ENCODE data around the gene POLR1E.

The POLR1E gene

DNA sequence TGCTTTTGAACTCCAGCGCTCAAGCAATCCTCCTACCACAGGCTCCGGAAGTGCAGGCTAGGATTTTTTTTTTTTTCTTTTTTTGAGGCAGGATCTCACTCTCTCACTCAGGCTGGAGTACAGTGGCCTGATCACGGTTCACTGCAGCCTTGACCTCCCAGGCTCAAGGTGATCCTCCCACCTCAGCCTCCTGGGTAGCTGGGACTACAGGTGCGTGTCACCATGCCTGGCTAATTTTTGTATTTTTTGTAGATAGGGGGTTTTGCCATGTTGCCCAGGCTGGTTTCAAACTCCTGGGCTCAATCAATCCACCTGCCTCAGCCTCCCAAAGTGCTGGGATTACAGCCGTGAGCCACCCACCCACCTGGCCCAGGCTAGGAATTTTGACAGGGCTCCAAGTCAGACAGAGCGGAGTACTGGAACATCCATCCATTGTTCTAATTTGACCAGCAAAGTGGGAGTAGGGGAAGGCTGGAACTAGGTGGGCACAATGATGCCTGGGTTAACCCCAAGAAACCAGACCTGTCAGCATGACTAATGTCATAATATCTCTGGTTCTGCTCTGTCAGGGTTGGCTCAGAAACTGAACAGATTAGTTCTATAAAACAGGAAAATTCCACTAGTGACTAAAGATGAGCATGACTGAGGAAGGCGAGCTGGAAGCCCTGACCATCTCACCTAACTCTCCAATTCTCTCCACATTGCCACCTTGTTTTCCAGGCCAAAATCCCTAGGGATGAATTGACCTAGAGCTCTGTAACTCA is 29.7 kb upstream of the POLR1E start:
- peaks cover 91% of the 10 kb centered on the region for H3K79me2 ChIP-seq (ENCODE audit: insufficient read depth, low read length)
- no peaks in the 10 kb centered on the region for H3K27me3 ChIP-seq (ENCODE audit: insufficient read depth, low read length, poor library complexity)
- no peak overlapping the region for H3K4me2 ChIP-seq (ENCODE audit: insufficient read depth, low read length)
- H3K9me3 ChIP-seq (ENCODE audit: insufficient read depth, low read length, severe bottlenecking) = no peaks in the 10 kb centered on the region
- no peaks in the 10 kb centered on the region for H3K4me1 ChIP-seq (ENCODE audit: insufficient read depth, low read length)
- no peak overlapping the region for H3K27ac ChIP-seq (ENCODE audit: low read length)
- H2AFZ ChIP-seq (ENCODE audit: low read depth, low read length) = no peak overlapping the region
- ATAC-seq (ENCODE audit: insufficient read depth, low read depth) = no peak; the same call in 2 of the 3 replicates
- H4K20me1 ChIP-seq (ENCODE audit: insufficient read depth, low read length) = peaks cover 30% of the 10 kb centered on the region; the same call in 1 of the 2 replicates
- no peak overlapping the region for H3K4me3 ChIP-seq (ENCODE audit: low read depth in 1 of 2, low read length in 2 of 2)
- no peak for DNase-seq
- H3K9ac ChIP-seq (ENCODE audit: low read depth, low read length) = no peak overlapping the region
- H3K36me3 ChIP-seq (ENCODE audit: insufficient read depth, low read length) = no peaks in the 10 kb centered on the region; the same call in 1 of the 2 replicates
- no peak for TF ChIP-seq EZH2 (IDR thresholded peaks at IDR 0.05; ENCODE audit: borderline replicate concordance, low read depth, low read length, severe bottlenecking)
- TF ChIP-seq, protein P1, sequence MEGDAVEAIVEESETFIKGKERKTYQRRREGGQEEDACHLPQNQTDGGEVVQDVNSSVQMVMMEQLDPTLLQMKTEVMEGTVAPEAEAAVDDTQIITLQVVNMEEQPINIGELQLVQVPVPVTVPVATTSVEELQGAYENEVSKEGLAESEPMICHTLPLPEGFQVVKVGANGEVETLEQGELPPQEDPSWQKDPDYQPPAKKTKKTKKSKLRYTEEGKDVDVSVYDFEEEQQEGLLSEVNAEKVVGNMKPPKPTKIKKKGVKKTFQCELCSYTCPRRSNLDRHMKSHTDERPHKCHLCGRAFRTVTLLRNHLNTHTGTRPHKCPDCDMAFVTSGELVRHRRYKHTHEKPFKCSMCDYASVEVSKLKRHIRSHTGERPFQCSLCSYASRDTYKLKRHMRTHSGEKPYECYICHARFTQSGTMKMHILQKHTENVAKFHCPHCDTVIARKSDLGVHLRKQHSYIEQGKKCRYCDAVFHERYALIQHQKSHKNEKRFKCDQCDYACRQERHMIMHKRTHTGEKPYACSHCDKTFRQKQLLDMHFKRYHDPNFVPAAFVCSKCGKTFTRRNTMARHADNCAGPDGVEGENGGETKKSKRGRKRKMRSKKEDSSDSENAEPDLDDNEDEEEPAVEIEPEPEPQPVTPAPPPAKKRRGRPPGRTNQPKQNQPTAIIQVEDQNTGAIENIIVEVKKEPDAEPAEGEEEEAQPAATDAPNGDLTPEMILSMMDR (IDR thresholded peaks at IDR 0.05; ENCODE audit: borderline replicate concordance, extremely low read depth, low read length, poor library complexity, severe bottlenecking) = no peak

DNA sequence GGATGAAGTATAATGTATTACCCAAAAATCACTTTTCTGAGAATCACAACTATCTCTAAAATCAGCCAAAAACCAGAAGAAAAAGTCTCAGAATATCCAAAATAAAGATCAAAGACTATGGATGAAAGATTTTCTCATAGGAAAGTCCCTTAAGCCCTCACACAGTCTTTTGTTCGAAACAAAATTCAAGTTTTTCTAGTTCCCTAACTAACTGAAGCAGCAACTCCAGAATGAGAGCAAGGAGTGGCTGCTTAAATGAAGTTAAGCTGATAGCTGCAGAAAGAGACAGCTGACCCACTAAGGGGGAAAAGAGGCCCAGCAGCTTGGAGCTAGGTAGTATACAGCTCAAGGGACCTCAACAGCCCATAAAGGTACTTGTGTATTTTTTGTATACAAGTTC is 28.9 kb upstream of the POLR1E start:
- H3K27ac ChIP-seq (ENCODE audit: low read length) = no peak overlapping the region
- no peak overlapping the region for H3K4me3 ChIP-seq (ENCODE audit: low read depth in 1 of 2, low read length in 2 of 2)
- TF ChIP-seq, protein P1 (IDR thresholded peaks at IDR 0.05; ENCODE audit: borderline replicate concordance, extremely low read depth, low read length, poor library complexity, severe bottlenecking) = no peak
- no peak for TF ChIP-seq EZH2 (IDR thresholded peaks at IDR 0.05; ENCODE audit: borderline replicate concordance, low read depth, low read length, severe bottlenecking)
- H3K79me2 ChIP-seq (ENCODE audit: insufficient read depth, low read length) = peaks cover 91% of the 10 kb centered on the region
- DNase-seq (no peak), ATAC-seq (ENCODE audit: insufficient read depth, low read depth) (no peak)
- H4K20me1 ChIP-seq (ENCODE audit: insufficient read depth, low read length) = peaks cover 27% of the 10 kb centered on the region; the same call in 1 of the 2 replicates
- H3K4me1 ChIP-seq (ENCODE audit: insufficient read depth, low read length) = no peaks in the 10 kb centered on the region
- H3K4me2 ChIP-seq (ENCODE audit: insufficient read depth, low read length) = no peak overlapping the region
- no peaks in the 10 kb centered on the region for H3K9me3 ChIP-seq (ENCODE audit: insufficient read depth, low read length, severe bottlenecking)
- H3K27me3 ChIP-seq (ENCODE audit: insufficient read depth, low read length, poor library complexity) = no peaks in the 10 kb centered on the region
- H2AFZ ChIP-seq (ENCODE audit: low read depth, low read length) = no peak overlapping the region
- no peaks in the 10 kb centered on the region; the same call in 1 of the 2 replicates for H3K36me3 ChIP-seq (ENCODE audit: insufficient read depth, low read length)
- H3K9ac ChIP-seq (ENCODE audit: low read depth, low read length) = no peak overlapping the region

DNA sequence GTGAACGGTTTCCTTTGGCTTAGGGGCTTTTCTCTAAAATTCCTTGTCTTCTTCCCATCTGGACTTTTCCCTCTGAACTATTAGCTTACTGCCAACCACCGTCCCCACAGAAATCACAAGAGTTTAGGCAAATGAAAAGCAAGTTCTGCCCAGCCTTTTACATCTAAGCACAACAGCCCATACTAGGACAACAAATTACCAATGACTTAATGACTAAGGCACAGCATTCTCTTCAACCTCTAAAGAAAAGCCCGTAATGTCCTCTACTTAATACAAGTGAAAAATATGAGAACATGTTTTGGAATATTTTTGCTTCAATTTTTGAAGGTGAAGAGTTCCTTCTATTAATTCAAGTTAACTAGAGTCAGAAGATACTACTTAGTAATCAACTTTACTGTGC is 21.7 kb upstream of the POLR1E start:
- Histone ChIP-seq H2AFZ (ENCODE audit: low read depth, low read length) (no peak overlapping the region), H4K20me1 (ENCODE audit: insufficient read depth, low read length) (peaks cover 7% of the 10 kb centered on the region; the same call in 1 of the 2 replicates), H3K4me2 (ENCODE audit: insufficient read depth, low read length) (peak overlapping the region; percentile 99), H3K4me1 (ENCODE audit: insufficient read depth, low read length) (peaks cover 39% of the 10 kb centered on the region), H3K36me3 (ENCODE audit: insufficient read depth, low read length) (no peaks in the 10 kb centered on the region; the same call in 1 of the 2 replicates), H3K4me3 (ENCODE audit: low read depth in 1 of 2, low read length in 2 of 2) (peak overlapping the region; percentile 64 to 85), H3K27ac (ENCODE audit: low read length) (peak overlapping the region; percentile 89; the same call in 1 of the 2 replicates), H3K79me2 (ENCODE audit: insufficient read depth, low read length) (peaks cover 54% of the 10 kb centered on the region), H3K9me3 (ENCODE audit: insufficient read depth, low read length, severe bottlenecking) (no peaks in the 10 kb centered on the region), H3K27me3 (ENCODE audit: insufficient read depth, low read length, poor library complexity) (no peaks in the 10 kb centered on the region), H3K9ac (ENCODE audit: low read depth, low read length) (peak overlapping the region; percentile 93)
- no peak for DNase-seq
- no peak for TF ChIP-seq EZH2 (IDR thresholded peaks at IDR 0.05; ENCODE audit: borderline replicate concordance, low read depth, low read length, severe bottlenecking)
- TF ChIP-seq, protein P1 (IDR thresholded peaks at IDR 0.05; ENCODE audit: borderline replicate concordance, extremely low read depth, low read length, poor library complexity, severe bottlenecking) = no peak
- ATAC-seq (ENCODE audit: insufficient read depth, low read depth) = no peak

Data from DND-41 (cell line).